IMR-90 (cell line): ENCODE results near the gene TBATA. TPM values are rescaled to one million over a fixed set of nuclear protein-coding genes. Genes with fewer than 3 reads are reported as not detected.
A peak's percentile ranks its signal among the peaks of the same experiment; 100 is the strongest.

Experiments
- ATAC-seq: fragments of 200-7000 bp; cut with Tn5 transposase; 2 replicates; pipeline ENCODE4 v1.9.1; 2020; ENCODE audit warnings: low read depth, mild to moderate bottlenecking, moderate library complexity
- BruUV-seq: library from RNA; stranded (reverse); fragments of 400-500 nt; replicated peaks from 2 replicates; lab custom pipeline; 2021; lab: Mats Ljungman, UMichigan
- CTCF ChIA-PET: fragments of 300-600 bp; formaldehyde crosslinking; extraction: SDS; loops from one replicate; lab custom pipeline; 2021; ENCODE audit warnings: antibody characterized with exemption; lab: Yijun Ruan, JAX
- POLR2A ChIA-PET: fragments of 300-600 bp; sonication (Branson Sonifier 250); formaldehyde crosslinking; loops from one replicate; lab custom pipeline; 2022; ENCODE audit warnings: antibody characterized with exemption; ENCODE audit not compliant: unreplicated experiment; lab: Charles Lee
- DNase-seq: peaks from one replicate; pipeline ENCODE4 v3.0.0; 2013
- H2AFZ ChIP-seq: replicated peaks from 2 replicates; pipeline ENCODE3; 2013; ENCODE audit warnings: low read length, mild to moderate bottlenecking; ENCODE audit not compliant: poor library complexity
- H2AK5ac ChIP-seq: 2 replicates; pipeline ENCODE4 v1.6.1; 2013; ENCODE audit warnings: low read depth, low read length, inconsistent platforms
- H2AK9ac ChIP-seq: replicated peaks from 2 replicates; pipeline ENCODE3; 2013; ENCODE audit warnings: mild to moderate bottlenecking, low read depth, low read length, moderate library complexity; ENCODE audit not compliant: poor library complexity
- H2BK120ac ChIP-seq: 2 replicates; pipeline ENCODE4 v1.6.1; 2013; ENCODE audit warnings: low read depth, low read length, inconsistent platforms
- H2BK15ac ChIP-seq: 3 replicates; pipeline ENCODE4 v1.6.1; 2013; ENCODE audit warnings: low read depth, low read length, inconsistent platforms
- H2BK20ac ChIP-seq: 2 replicates; pipeline ENCODE4 v1.6.1; 2013; ENCODE audit warnings: low read depth, mild to moderate bottlenecking, inconsistent platforms, low read length, moderate library complexity
- H2BK5ac ChIP-seq: 2 replicates; pipeline ENCODE4 v1.6.1; 2013; ENCODE audit warnings: mild to moderate bottlenecking, low read depth, low read length, inconsistent platforms; ENCODE audit not compliant: poor library complexity, severe bottlenecking
- H3K14ac ChIP-seq: replicated peaks from 2 replicates; pipeline ENCODE4 v1.6.1; 2013; ENCODE audit warnings: low read depth, low read length, inconsistent platforms
- H3K18ac ChIP-seq: 2 replicates; pipeline ENCODE4 v1.6.1; 2013; ENCODE audit warnings: low read depth, low read length, control low read depth
- H3K23ac ChIP-seq: 2 replicates; pipeline ENCODE4 v1.6.1; 2013; ENCODE audit warnings: low read depth, low read length, inconsistent platforms
- H3K27ac ChIP-seq: 2 replicates; pipeline ENCODE4 v1.5.1; 2013; ENCODE audit warnings: mild to moderate bottlenecking, control low read depth, low read length; ENCODE audit not compliant: insufficient read depth
- H3K27me3 ChIP-seq: 2 replicates; pipeline ENCODE4 v1.6.1; 2013; ENCODE audit warnings: low read length; ENCODE audit not compliant: control insufficient read depth, insufficient read depth
- H3K36me3 ChIP-seq: 2 replicates; pipeline ENCODE4 v1.6.1; 2013; ENCODE audit warnings: low read length, mixed read lengths; ENCODE audit not compliant: control insufficient read depth, insufficient read depth
- H3K4ac ChIP-seq: 2 replicates; pipeline ENCODE4 v1.6.1; 2013; ENCODE audit warnings: low read depth, low read length, inconsistent platforms
- H3K4me1 ChIP-seq: 2 replicates; pipeline ENCODE4 v1.6.1; 2013; ENCODE audit warnings: low read length, mixed read lengths; ENCODE audit not compliant: control insufficient read depth, insufficient read depth
- H3K4me2 ChIP-seq: 2 replicates; pipeline ENCODE4 v1.6.1; 2013; ENCODE audit warnings: low read depth, mild to moderate bottlenecking, control low read depth, low read length, moderate library complexity
- H3K4me3 ChIP-seq: 2 replicates; pipeline ENCODE4 v1.5.1; 2013; ENCODE audit warnings: low read depth, mild to moderate bottlenecking, control low read depth, low read length, moderate library complexity; ENCODE audit not compliant: insufficient read depth
- H3K56ac ChIP-seq: 2 replicates; pipeline ENCODE4 v1.6.1; 2013; ENCODE audit warnings: low read length, inconsistent platforms; ENCODE audit not compliant: insufficient read depth; ENCODE audit errors: extremely low read depth
- H3K79me1 ChIP-seq, 2 experiments: 2 replicates each; pipeline ENCODE4 v1.6.1; 2013; ENCODE audit warnings: low read length in 2 of 2, inconsistent platforms in 1 of 2, low read depth in 1 of 2
- H3K9ac ChIP-seq: 2 replicates; pipeline ENCODE4 v1.6.1; 2013; ENCODE audit warnings: low read depth, low read length, control low read depth
- H3K9me1 ChIP-seq: 2 replicates; pipeline ENCODE4 v1.6.1; 2013; ENCODE audit warnings: low read length, inconsistent platforms; ENCODE audit not compliant: insufficient read depth
- H3K9me3 ChIP-seq: 2 replicates; pipeline ENCODE4 v1.6.1; 2013; ENCODE audit warnings: low read length; ENCODE audit not compliant: control insufficient read depth, insufficient read depth
- H4K20me1 ChIP-seq: 2 replicates; pipeline ENCODE4 v1.6.1; 2013; ENCODE audit warnings: low read length, inconsistent platforms; ENCODE audit not compliant: insufficient read depth
- H4K5ac ChIP-seq: 2 replicates; pipeline ENCODE4 v1.6.1; 2013; ENCODE audit warnings: mild to moderate bottlenecking, low read depth, low read length, control low read depth
- H4K8ac ChIP-seq, 2 experiments: 2 replicates each; pipeline ENCODE4 v1.6.1; 2013; ENCODE audit warnings: low read depth in 2 of 2, low read length in 2 of 2, control low read depth in 1 of 2, inconsistent platforms in 1 of 2
- H4K91ac ChIP-seq: 2 replicates; pipeline ENCODE4 v1.6.1; 2013; ENCODE audit warnings: low read depth, low read length, inconsistent platforms; ENCODE audit not compliant: insufficient read depth
- CEBPB ChIP-seq: IDR thresholded peaks from 2 replicates; pipeline ENCODE4 v1.6.1; 2012; ENCODE audit warnings: low read depth, low read length, improper control_type of control experiment
- FOS ChIP-seq: fragments of 150-350 bp; IDR thresholded peaks from 2 replicates; pipeline ENCODE4 v1.6.1; 2016; ENCODE audit warnings: low read depth, low read length
- MAZ ChIP-seq: IDR thresholded peaks from 2 replicates; pipeline ENCODE4 v1.6.1; 2012; ENCODE audit warnings: low read depth, mild to moderate bottlenecking, low read length, improper control_type of control experiment, moderate library complexity, borderline replicate concordance
- NFE2L2 ChIP-seq: fragments of 150-350 bp; IDR thresholded peaks from 2 replicates; pipeline ENCODE4 v1.6.1; 2016; ENCODE audit warnings: low read depth, mild to moderate bottlenecking, low read length
- POLR2A ChIP-seq: IDR thresholded peaks from 2 replicates; pipeline ENCODE4 v1.6.1; 2012; ENCODE audit warnings: mild to moderate bottlenecking, low read depth, low read length
- RAD21 ChIP-seq: IDR thresholded peaks from 2 replicates; pipeline ENCODE4 v1.6.1; 2012; ENCODE audit warnings: low read length, improper control_type of control experiment
- RFX5 ChIP-seq: IDR thresholded peaks from 2 replicates; pipeline ENCODE4 v1.8.0; 2012; ENCODE audit warnings: low read depth, mild to moderate bottlenecking, low read length, moderate library complexity
- SMC3 ChIP-seq: fragments of 150-350 bp; IDR thresholded peaks from 2 replicates; pipeline ENCODE4 v1.6.1; 2016; ENCODE audit warnings: low read depth, mild to moderate bottlenecking, antibody characterized with exemption, low read length, moderate library complexity
- USF2 ChIP-seq: fragments of 150-350 bp; IDR thresholded peaks from 2 replicates; pipeline ENCODE4 v1.6.1; 2017; ENCODE audit warnings: mild to moderate bottlenecking, antibody characterized with exemption, low read length, low read depth
- WGBS, 2 experiments: methylation state at CpG; one replicate each; pipeline versions ENCODE4 v1.1.5 to v1.1.7; 2013; ENCODE audit warnings: missing lambda C conversion rate in 2 of 2; ENCODE audit not compliant: insufficient read length in 1 of 2; ENCODE audit errors: extremely low coverage in 2 of 2; 5-methylcytosine and 5-hydroxymethylcytosine counted together
- dilution Hi-C: fragments of 300-500 bp; cut with HindIII; formaldehyde crosslinking; loops from one replicate; pipeline ENCODE4 v1.14.3; 2018; ENCODE audit warnings: low sequenced_read_pairs; ENCODE audit not compliant: unreplicated experiment
- in situ Hi-C: fragments of 300-500 bp; cut with MboI; formaldehyde crosslinking; loops from 3 replicates; pipeline ENCODE4 v1.14.3; 2019; ENCODE audit warnings: low sequenced_read_pairs, inconsistent platforms, mixed read lengths
- intact Hi-C: fragments of 100-400 bp; cut with micrococcal nuclease; formaldehyde crosslinking; loops from 2 replicates; pipeline ENCODE4 v1.10.0; 2022
- polyA plus RNA-seq, 3 experiments: library from polyadenylated mRNA; depleted of rRNA; stranded (reverse); fragments of >200 nt; gene quantifications; 2 replicates each; pipeline ENCODE4 v1.2.3, GENCODE V29; 2012; ENCODE audit warnings: low replicate concordance in 1 of 3
- total RNA-seq: library from RNA; depleted of rRNA; stranded (reverse); fragments of >200 nt; gene quantifications from 2 replicates; pipeline ENCODE4 v1.2.3, GENCODE V29; 2012

Gene TBATA
- total and polyA plus RNA-seq, 2 of the 4 experiments (the other 2 are of a cell fraction) = not detected

DNA sequence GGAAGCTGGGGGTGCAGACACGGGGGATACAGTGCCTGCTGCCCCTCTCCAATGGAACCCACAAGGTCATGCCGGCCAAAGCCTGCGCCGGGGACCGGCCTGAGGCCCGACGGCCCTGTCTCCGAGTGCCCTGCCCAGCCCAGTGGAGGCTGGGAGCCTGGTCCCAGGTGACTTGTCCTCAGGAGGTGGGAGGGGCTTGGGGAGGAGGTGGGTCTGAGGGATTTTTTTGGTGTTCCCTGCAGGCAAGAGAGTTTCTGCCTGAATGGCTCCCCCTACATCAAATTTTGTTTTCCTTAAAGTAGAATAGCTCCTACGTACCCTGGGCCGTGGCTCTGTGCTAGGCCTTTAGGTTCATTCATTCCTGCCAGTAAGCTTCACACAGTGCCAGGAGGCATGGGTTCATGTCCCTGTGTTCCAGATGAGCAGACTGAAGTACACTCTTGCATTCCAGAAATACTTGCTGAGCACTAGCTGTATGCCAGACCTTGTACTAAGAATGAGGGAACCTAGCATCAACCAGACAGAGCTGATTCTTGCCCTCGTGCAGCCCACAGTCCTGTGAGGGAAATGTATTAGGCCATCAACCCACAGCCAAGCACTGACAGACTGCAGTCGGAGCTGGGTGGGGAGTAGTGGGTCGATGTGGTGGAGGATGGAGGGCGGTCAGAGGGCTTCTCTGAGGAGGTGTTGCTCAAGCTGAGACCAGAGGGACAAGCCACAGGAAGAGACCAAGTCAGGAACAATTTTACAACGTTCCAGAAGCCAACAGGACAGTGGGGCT, 31.1 kb downstream of the TBATA start:
- H2AK5ac ChIP-seq = no peak overlapping the region
- DNase-seq = peak; percentile 6
- H3K9ac ChIP-seq = no peak overlapping the region
- no peak overlapping the region for H3K4me3 ChIP-seq
- dilution Hi-C loops (no loop called here), intact Hi-C loops (no loop called here), in situ Hi-C loops (no loop called here)
- no peak overlapping the region for H2BK20ac ChIP-seq
- H3K27me3 ChIP-seq = peaks cover 7% of the 10 kb centered on the region
- H3K4me1 ChIP-seq = no peaks in the 10 kb centered on the region
- no peak overlapping the region for H3K27ac ChIP-seq
- no peak overlapping the region for H4K91ac ChIP-seq
- H3K23ac ChIP-seq = no peak overlapping the region
- BruUV-seq = no TSS peak
- no peak for TF ChIP-seq SMC3
- no peak for TF ChIP-seq POLR2A
- no peak for TF ChIP-seq NFE2L2
- no peak for TF ChIP-seq CEBPB
- no peak for TF ChIP-seq RFX5
- no peak for TF ChIP-seq RAD21
- TF ChIP-seq MAZ = no peak
- no peak for TF ChIP-seq FOS
- no peak for TF ChIP-seq USF2
- no peaks in the 10 kb centered on the region for H3K79me1 ChIP-seq
- H3K4me2 ChIP-seq = no peak overlapping the region
- ATAC-seq = peak; percentile 48; the same call in 1 of the 2 replicates
- H3K18ac ChIP-seq = no peak overlapping the region
- H4K5ac ChIP-seq = no peak overlapping the region
- WGBS, 2 experiments = 94% methylated on average over 2 of the region's 15 CpGs; no CpG with 5 or more reads in 1 of the 2 experiments
- H3K9me3 ChIP-seq = no peaks in the 10 kb centered on the region
- H3K14ac ChIP-seq = no peak overlapping the region
- no peak overlapping the region for H4K8ac ChIP-seq
- POLR2A ChIA-PET = no interaction called here
- no peak overlapping the region for H2BK120ac ChIP-seq
- H2AFZ ChIP-seq = no peak overlapping the region
- H2BK15ac ChIP-seq = no peak overlapping the region
- H2AK9ac ChIP-seq = no peak overlapping the region
- no peak overlapping the region for H3K56ac ChIP-seq
- CTCF ChIA-PET = interaction anchor here (0.9 to 1.1 kb wide), 2 partner anchors 73 to 205 kb away, joined by 3 read pairs; no protein-coding TSS in a partner anchor
- no peaks in the 10 kb centered on the region for H3K36me3 ChIP-seq
- no peak overlapping the region for H3K4ac ChIP-seq
- no peaks in the 10 kb centered on the region for H3K9me1 ChIP-seq
- no peaks in the 10 kb centered on the region for H4K20me1 ChIP-seq
- H2BK5ac ChIP-seq = no peak overlapping the region
